WI38 (cell line): ENCODE results near the gene NEAT1.

Experiments used
- H3K4me3 ChIP-seq: 2 replicates; pipeline ENCODE4 v1.5.1; 2011; ENCODE audit warnings: low read depth, mild to moderate bottlenecking, control low read depth, low read length
- TF ChIP-seq, protein P1 (sequence below): IDR thresholded peaks from 2 replicates; pipeline ENCODE4 v1.5.1; 2012; ENCODE audit warnings: low read depth, mild to moderate bottlenecking, control low read depth, low read length

Gene NEAT1

DNA sequence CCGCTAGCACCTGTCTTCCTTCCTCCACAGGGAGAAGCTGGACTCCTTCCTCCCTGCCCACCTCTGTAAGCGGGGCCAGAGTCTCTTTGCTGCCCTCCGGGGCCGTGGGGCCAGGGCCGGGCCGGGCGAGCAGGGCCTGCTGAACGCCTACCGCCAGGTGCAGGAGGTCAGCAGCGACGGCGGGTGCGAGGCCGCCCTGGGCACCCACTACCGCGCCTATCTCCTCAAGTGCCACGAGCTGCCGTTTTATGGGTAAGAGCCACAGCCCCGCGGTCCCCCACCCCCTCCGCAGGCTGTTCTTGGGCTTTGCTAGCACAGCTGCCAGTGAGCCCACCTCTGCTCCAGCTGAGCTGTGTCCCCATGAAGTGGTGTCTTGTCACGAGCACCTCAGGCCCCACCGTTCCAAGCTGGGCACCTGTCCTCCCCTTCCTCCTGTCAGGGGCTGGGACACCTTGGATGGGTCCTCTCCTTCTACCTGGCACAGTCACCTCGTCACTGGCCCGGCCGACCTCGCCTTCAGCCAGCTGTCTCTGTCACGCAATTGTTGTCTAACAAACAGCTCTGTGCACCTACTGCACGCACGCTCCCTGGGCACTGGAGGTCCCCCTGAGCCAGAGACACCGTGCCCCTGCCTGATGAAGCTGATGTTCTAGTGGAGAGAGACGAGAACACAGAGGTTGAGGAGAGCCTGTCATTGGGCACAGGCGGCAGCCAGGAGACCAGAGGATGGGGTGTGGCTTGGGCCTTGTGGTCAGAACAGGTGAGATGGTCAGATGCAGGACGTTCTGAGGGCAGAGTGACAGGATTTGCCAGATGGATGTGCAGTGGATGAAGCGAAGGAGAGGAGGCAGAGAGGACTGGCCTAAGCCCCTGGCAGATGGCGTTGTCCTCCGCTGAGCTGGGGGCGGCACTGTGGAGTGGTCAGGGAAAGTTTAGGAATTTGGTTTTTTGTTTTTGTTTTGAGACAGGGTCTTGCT is 25.5 kb upstream of the NEAT1 start:
- TF ChIP-seq, protein P1, sequence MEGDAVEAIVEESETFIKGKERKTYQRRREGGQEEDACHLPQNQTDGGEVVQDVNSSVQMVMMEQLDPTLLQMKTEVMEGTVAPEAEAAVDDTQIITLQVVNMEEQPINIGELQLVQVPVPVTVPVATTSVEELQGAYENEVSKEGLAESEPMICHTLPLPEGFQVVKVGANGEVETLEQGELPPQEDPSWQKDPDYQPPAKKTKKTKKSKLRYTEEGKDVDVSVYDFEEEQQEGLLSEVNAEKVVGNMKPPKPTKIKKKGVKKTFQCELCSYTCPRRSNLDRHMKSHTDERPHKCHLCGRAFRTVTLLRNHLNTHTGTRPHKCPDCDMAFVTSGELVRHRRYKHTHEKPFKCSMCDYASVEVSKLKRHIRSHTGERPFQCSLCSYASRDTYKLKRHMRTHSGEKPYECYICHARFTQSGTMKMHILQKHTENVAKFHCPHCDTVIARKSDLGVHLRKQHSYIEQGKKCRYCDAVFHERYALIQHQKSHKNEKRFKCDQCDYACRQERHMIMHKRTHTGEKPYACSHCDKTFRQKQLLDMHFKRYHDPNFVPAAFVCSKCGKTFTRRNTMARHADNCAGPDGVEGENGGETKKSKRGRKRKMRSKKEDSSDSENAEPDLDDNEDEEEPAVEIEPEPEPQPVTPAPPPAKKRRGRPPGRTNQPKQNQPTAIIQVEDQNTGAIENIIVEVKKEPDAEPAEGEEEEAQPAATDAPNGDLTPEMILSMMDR = no peak
- no peak overlapping the region for H3K4me3 ChIP-seq

DNA sequence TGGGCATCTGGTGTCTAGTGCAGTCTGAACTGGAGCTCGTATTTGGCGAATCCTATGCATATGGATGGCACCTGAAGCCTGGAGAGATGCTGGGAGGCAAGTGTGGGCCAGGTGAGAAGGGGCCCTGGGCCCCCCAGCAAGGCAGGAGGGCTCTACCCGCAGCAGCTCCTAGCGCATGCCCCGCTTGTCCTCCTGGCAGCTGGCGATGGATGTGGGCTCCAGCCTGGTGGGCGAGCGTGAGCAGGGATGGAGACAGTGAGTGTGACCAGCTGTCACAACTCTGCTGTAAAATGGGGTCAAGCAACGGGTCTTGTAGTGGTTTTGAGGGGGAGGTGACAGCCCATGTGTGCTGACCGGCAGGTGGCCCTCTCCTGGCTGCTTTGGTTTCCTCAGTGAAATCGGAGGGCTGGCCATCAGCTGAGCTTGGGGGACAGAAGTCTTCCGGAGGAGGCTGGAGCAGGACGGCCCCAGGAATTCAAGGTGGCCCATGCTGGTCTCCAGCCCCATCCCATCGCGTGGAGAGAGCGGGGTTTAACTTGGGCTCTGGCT is 24.2 kb upstream of the NEAT1 start:
- TF ChIP-seq, protein P1 = no peak
- no peak overlapping the region for H3K4me3 ChIP-seq

DNA sequence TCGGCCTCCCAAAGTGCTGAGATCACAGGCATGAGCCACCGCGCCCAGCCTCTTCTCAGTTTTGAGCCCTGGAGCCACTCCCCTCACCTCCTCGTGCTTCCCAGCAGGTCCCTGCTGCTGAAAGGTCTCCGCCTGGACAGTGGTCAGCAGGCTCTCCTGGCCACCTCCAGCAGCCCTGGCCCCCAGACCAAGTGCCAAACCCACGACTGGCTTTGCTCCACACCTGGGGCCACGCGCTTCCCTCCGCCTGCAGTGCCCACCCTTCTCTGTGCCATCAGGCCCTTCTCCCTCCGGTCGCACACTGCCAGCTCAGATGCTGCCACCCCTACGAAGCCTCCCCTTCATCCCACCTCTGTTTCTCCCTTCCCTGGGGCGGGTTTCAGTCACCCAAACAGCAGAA is 23.3 kb upstream of the NEAT1 start:
- H3K4me3 ChIP-seq = no peak overlapping the region
- TF ChIP-seq, protein P1 = no peak

- no peak overlapping the region for H3K4me3 ChIP-seq
- TF ChIP-seq, protein P1 = no peak
These were observed 22.8 kb upstream of the NEAT1 start for GRCh38 chr11:65399845-65400244.

- TF ChIP-seq, protein P1 = no peak
- H3K4me3 ChIP-seq = no peak overlapping the region
These were observed 22.1 kb upstream of the NEAT1 start for GRCh38 chr11:65400307-65401072.

DNA sequence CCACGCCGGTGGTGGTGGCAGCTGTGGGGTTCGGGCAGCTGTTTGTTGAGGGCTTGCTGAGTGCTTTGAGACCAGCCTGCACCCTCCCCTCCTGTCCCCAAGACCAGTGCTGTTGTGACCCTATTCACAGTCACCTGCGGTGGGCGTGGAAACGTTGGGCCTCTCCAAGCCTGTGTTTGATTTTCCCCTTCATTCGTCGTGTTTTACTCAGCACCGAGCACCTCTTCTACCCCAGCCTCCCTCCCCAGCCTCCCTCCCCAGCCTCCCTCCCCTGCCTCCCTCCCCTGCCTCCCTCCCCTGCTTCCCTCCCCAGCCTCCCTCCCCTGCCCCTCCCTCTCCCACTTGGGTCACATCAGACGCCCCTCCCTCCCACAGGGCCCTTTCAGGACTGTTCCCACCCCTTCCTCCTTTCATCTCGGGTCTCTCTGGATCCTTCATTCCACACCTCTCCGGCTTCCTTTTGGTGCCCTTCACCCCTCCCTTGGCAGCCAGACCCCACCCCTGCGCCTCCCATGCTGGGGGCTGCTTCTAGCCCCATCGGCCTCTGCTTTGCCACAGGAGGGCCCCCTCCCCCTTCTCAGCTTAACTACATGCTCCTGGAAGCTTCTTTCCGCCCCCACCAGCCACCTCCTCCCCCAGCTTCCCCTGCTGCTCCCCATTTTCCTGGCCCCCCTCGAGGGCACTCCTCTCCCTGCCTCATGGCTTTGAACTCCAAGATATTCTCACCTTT is 21.4 kb upstream of the NEAT1 start:
- H3K4me3 ChIP-seq = no peak overlapping the region
- TF ChIP-seq, protein P1 = no peak
